Panc1 (cell line): ENCODE data around the gene CHAF1B. TPM values are rescaled to one million over a fixed set of nuclear protein-coding genes. Genes with fewer than 3 reads are reported as not detected.

Source experiments
- ATAC-seq: fragments of 200-7000 bp; cut with Tn5 transposase; 2 replicates; pipeline ENCODE4 v1.9.1; 2020; ENCODE audit warnings: mild to moderate bottlenecking, moderate library complexity
- BruUV-seq: library from RNA; stranded (reverse); fragments of 400-500 nt; replicated peaks from 2 replicates; lab custom pipeline; 2021; lab: Mats Ljungman, UMichigan
- CTCF ChIA-PET: fragments of 300-600 bp; sonication (Branson Sonifier 250); formaldehyde crosslinking; loops from one replicate; lab custom pipeline; 2022; ENCODE audit warnings: antibody characterized with exemption; lab: Charles Lee
- POLR2A ChIA-PET: fragments of 300-600 bp; sonication (Branson Sonifier 250); formaldehyde crosslinking; loops from one replicate; lab custom pipeline; 2022; ENCODE audit warnings: antibody characterized with exemption; lab: Charles Lee
- DNase-seq: peaks from one replicate; pipeline ENCODE4 v3.0.0-alpha.2; 2010; ENCODE audit warnings: low read depth, low spot score
- H3K27ac ChIP-seq: 2 replicates; pipeline ENCODE4 v1.5.1; 2011; ENCODE audit warnings: mild to moderate bottlenecking, low read length, inconsistent platforms
- H3K27me3 ChIP-seq: fragments of 200-500 bp; sonication (Bioruptor generic); 2 replicates; pipeline ENCODE4 v1.6.0; 2014; ENCODE audit warnings: low read length, inconsistent platforms; ENCODE audit not compliant: control insufficient read depth, insufficient read depth
- H3K36me3 ChIP-seq: fragments of 200-500 bp; sonication (Bioruptor generic); 2 replicates; pipeline ENCODE4 v1.5.1; 2014; ENCODE audit warnings: inconsistent platforms, mild to moderate bottlenecking, low read length, moderate library complexity; ENCODE audit not compliant: control insufficient read depth, insufficient read depth
- H3K4me1 ChIP-seq: 2 replicates; pipeline ENCODE4 v1.5.1; 2011; ENCODE audit warnings: inconsistent platforms, mild to moderate bottlenecking, low read length, moderate library complexity; ENCODE audit not compliant: control insufficient read depth, insufficient read depth
- H3K4me3 ChIP-seq, 2 experiments: 2 replicates each; pipeline ENCODE4 v1.5.1; 2011 to 2012; ENCODE audit warnings: low read depth in 2 of 2, low read length in 2 of 2, mild to moderate bottlenecking in 2 of 2, inconsistent platforms in 1 of 2, moderate library complexity in 1 of 2
- H3K9me3 ChIP-seq: fragments of 200-500 bp; sonication (Bioruptor generic); 2 replicates; pipeline ENCODE4 v1.5.1; 2014; ENCODE audit warnings: low read depth, mild to moderate bottlenecking, inconsistent platforms, low read length, moderate library complexity; ENCODE audit not compliant: control insufficient read depth, insufficient read depth
- POLR2AphosphoS5 ChIP-seq: IDR thresholded peaks from 2 replicates; pipeline ENCODE4 v1.6.1; 2012; ENCODE audit warnings: mild to moderate bottlenecking, low read depth, low read length, moderate library complexity
- SIN3A ChIP-seq: IDR thresholded peaks from 2 replicates; pipeline ENCODE4 v1.6.1; 2012; ENCODE audit warnings: low read depth, mild to moderate bottlenecking, low read length, moderate library complexity, borderline replicate concordance; ENCODE audit not compliant: insufficient read depth
- TCF7L2 ChIP-seq: IDR thresholded peaks from 2 replicates; pipeline ENCODE4 v1.6.1; 2011; ENCODE audit warnings: mild to moderate bottlenecking, low read depth, low read length, inconsistent platforms
- in situ Hi-C: cut with HindIII; loops from 2 replicates; pipeline ENCODE4 v1.10.0; 2016; ENCODE audit warnings: low sequenced_read_pairs, low pct_unique_long_range_greater_than_20kb
- intact Hi-C: fragments of 100-400 bp; cut with micrococcal nuclease; formaldehyde crosslinking; loops from one replicate; pipeline ENCODE4 v1.10.0; 2022; ENCODE audit not compliant: unreplicated experiment
- total RNA-seq: library from RNA; stranded (reverse); gene quantifications from one replicate; pipeline ENCODE4 v1.2.1, GENCODE V29; 2021; ENCODE audit not compliant: unreplicated experiment
- TF ChIP-seq, protein P1 (sequence below), 2 experiments: IDR thresholded peaks; 2 replicates each; pipeline ENCODE4 v1.6.1; 2011 to 2012; ENCODE audit warnings: low read depth in 2 of 2, control low read depth in 1 of 2, low read length in 1 of 2, mild to moderate bottlenecking in 1 of 2, moderate library complexity in 1 of 2; ENCODE audit not compliant: insufficient read depth in 1 of 2
- TF ChIP-seq, protein P2 (sequence below): fragments of 450-650 bp; IDR thresholded peaks from 2 replicates; pipeline ENCODE4 v1.5.1; 2017; ENCODE audit warnings: mild to moderate bottlenecking

Gene CHAF1B
- total RNA-seq, 1 experiment from 2014 or later, result 18.4 TPM

DNA sequence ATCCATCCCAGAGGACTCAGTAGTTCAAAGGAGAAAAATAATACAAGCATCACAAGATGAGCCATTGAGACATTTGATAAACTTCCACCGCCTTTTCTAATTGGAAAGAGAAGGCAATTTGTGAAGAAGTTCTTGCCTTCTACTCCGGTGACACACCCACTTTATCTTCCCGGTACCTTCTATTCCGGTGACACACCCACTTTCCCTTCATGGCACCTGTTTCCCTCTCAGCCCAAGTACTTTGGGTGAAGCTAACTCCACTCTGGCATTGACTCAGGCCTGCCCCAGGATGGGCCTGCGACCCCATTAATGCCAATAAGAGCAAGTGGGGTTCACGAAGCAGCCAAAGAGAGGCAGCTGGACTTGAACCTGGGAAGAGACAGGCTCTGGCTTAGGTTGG is 56.5 kb downstream of the CHAF1B start:
- Histone ChIP-seq H3K27ac (no peak overlapping the region), H3K36me3 (no peaks in the 10 kb centered on the region), H3K9me3 (no peaks in the 10 kb centered on the region), H3K4me1 (no peaks in the 10 kb centered on the region), H3K27me3 (no peaks in the 10 kb centered on the region), H3K4me3 (no peak overlapping the region)
- intact Hi-C loops (no loop called here), in situ Hi-C loops (no loop called here)
- no TSS peak for BruUV-seq
- DNase-seq (no peak), ATAC-seq (no peak)
- ChIA-PET POLR2A (no interaction called here), CTCF (no interaction called here)
- TF ChIP-seq SIN3A, result no peak

GRCh38 chr21:36446301-36446700 is 61.1 kb downstream of the CHAF1B start:
- H3K4me3 ChIP-seq, result no peak overlapping the region
- H3K9me3 ChIP-seq, result no peaks in the 10 kb centered on the region
- in situ Hi-C loops (no loop called here), intact Hi-C loops (no loop called here)
- no TSS peak for BruUV-seq
- no peaks in the 10 kb centered on the region for H3K36me3 ChIP-seq
- TF ChIP-seq SIN3A (no peak), POLR2AphosphoS5 (no peak), TCF7L2 (no peak)
- TF ChIP-seq, protein P1, sequence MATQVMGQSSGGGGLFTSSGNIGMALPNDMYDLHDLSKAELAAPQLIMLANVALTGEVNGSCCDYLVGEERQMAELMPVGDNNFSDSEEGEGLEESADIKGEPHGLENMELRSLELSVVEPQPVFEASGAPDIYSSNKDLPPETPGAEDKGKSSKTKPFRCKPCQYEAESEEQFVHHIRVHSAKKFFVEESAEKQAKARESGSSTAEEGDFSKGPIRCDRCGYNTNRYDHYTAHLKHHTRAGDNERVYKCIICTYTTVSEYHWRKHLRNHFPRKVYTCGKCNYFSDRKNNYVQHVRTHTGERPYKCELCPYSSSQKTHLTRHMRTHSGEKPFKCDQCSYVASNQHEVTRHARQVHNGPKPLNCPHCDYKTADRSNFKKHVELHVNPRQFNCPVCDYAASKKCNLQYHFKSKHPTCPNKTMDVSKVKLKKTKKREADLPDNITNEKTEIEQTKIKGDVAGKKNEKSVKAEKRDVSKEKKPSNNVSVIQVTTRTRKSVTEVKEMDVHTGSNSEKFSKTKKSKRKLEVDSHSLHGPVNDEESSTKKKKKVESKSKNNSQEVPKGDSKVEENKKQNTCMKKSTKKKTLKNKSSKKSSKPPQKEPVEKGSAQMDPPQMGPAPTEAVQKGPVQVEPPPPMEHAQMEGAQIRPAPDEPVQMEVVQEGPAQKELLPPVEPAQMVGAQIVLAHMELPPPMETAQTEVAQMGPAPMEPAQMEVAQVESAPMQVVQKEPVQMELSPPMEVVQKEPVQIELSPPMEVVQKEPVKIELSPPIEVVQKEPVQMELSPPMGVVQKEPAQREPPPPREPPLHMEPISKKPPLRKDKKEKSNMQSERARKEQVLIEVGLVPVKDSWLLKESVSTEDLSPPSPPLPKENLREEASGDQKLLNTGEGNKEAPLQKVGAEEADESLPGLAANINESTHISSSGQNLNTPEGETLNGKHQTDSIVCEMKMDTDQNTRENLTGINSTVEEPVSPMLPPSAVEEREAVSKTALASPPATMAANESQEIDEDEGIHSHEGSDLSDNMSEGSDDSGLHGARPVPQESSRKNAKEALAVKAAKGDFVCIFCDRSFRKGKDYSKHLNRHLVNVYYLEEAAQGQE (IDR thresholded peaks at IDR 0.05; ENCODE audit: insufficient read depth in 1 of 2, low read depth in 2 of 2, low read length in 1 of 2), result no peak
- TF ChIP-seq, protein P2, sequence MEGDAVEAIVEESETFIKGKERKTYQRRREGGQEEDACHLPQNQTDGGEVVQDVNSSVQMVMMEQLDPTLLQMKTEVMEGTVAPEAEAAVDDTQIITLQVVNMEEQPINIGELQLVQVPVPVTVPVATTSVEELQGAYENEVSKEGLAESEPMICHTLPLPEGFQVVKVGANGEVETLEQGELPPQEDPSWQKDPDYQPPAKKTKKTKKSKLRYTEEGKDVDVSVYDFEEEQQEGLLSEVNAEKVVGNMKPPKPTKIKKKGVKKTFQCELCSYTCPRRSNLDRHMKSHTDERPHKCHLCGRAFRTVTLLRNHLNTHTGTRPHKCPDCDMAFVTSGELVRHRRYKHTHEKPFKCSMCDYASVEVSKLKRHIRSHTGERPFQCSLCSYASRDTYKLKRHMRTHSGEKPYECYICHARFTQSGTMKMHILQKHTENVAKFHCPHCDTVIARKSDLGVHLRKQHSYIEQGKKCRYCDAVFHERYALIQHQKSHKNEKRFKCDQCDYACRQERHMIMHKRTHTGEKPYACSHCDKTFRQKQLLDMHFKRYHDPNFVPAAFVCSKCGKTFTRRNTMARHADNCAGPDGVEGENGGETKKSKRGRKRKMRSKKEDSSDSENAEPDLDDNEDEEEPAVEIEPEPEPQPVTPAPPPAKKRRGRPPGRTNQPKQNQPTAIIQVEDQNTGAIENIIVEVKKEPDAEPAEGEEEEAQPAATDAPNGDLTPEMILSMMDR, result no peak
- H3K27me3 ChIP-seq, result no peaks in the 10 kb centered on the region
- ChIA-PET POLR2A (no interaction called here), CTCF (no interaction called here)
- no peaks in the 10 kb centered on the region for H3K4me1 ChIP-seq
- no peak for DNase-seq
- no peak overlapping the region for H3K27ac ChIP-seq
- ATAC-seq, result no peak

GRCh38 chr21:36450511-36450910 is 65.3 kb downstream of the CHAF1B start:
- CTCF ChIA-PET, result interaction anchor here (0.7 kb wide), 1 partner anchor 205 kb away, joined by 7 read pairs; no protein-coding TSS in a partner anchor
- no peak for ATAC-seq
- TF ChIP-seq TCF7L2 (no peak), SIN3A (no peak), POLR2AphosphoS5 (no peak)
- TF ChIP-seq, protein P1 (IDR thresholded peaks at IDR 0.05; ENCODE audit: insufficient read depth in 1 of 2, low read depth in 2 of 2, low read length in 1 of 2), result no peak
- TF ChIP-seq, protein P2, result no peak
- intact Hi-C loops (no loop called here), in situ Hi-C loops (no loop called here)
- Histone ChIP-seq H3K36me3 (no peaks in the 10 kb centered on the region), H3K4me1 (no peaks in the 10 kb centered on the region), H3K9me3 (no peaks in the 10 kb centered on the region), H3K27ac (no peak overlapping the region), H3K27me3 (no peaks in the 10 kb centered on the region), H3K4me3 (no peak overlapping the region)
- no TSS peak for BruUV-seq
- DNase-seq, result no peak
- POLR2A ChIA-PET, result no interaction called here
